K562 (cell line): ENCODE measurements around the gene GPX7. TPM values are rescaled to one million over a fixed set of nuclear protein-coding genes. Genes with fewer than 3 reads are reported as not detected.

Experiments used
- ATAC-seq: fragments of 200-7000 bp; cut with Tn5 transposase; 3 replicates; pipeline ENCODE4 v1.9.1; 2020; ENCODE audit warnings: moderate library complexity
- BruUV-seq: library from RNA; stranded (reverse); fragments of 400-500 nt; replicated peaks from 2 replicates; lab custom pipeline; 2021; lab: Mats Ljungman, UMichigan
- CTCF ChIA-PET: fragments of 300-600 bp; formaldehyde crosslinking; extraction: SDS; loops from one replicate; lab custom pipeline; 2021; ENCODE audit warnings: low intra/inter-chr PET ratio; lab: Yijun Ruan, JAX
- POLR2A ChIA-PET: fragments of 300-600, 350-650 bp; sonication (Branson Sonifier 250); formaldehyde crosslinking; extraction: SDS; loops from one replicate; lab custom pipeline; 2021; ENCODE audit warnings: antibody characterized with exemption, inconsistent platforms; lab: Yijun Ruan, JAX
- DNase-seq, 4 experiments: peaks; one replicate each; pipeline versions ENCODE4 v3.0.0 to v3.0.0-alpha.2; 2011 to 2018; ENCODE audit warnings: low spot score in 3 of 4, mixed read lengths in 3 of 4; ENCODE audit errors: extremely low read depth in 1 of 4
- FAIRE-seq: peaks from 2 replicates; lab custom pipeline; 2011; peaks lifted over from hg19 to GRCh38; lab: Jason Lieb, UNC
- H2AFZ ChIP-seq: 2 replicates; pipeline ENCODE4 v1.6.0; 2011; ENCODE audit warnings: low read depth, low read length, control low read depth, inconsistent platforms
- H3K27ac ChIP-seq: fragments of 200-600 bp; 3 replicates; pipeline ENCODE4 v1.8.0; 2011; ENCODE audit warnings: low read depth, mild to moderate bottlenecking, control low read depth, inconsistent platforms, low read length, moderate library complexity, mixed read lengths; ENCODE audit errors: extremely low read depth
- H3K27me3 ChIP-seq, 2 experiments: fragments of 300-600 bp in 1 of 2; 2 replicates in 1 of 2; 3 replicates in 1 of 2; pipeline versions ENCODE4 v1.6.0 to v1.8.0; 2011; ENCODE audit warnings: inconsistent platforms in 2 of 2, low read length in 2 of 2, mild to moderate bottlenecking in 1 of 2, mixed read lengths in 1 of 2, moderate library complexity in 1 of 2; ENCODE audit not compliant: control insufficient read depth in 2 of 2, insufficient read depth in 2 of 2
- H3K36me3 ChIP-seq: fragments of 300-600 bp; 3 replicates; pipeline ENCODE4 v1.8.0; 2011; ENCODE audit warnings: mild to moderate bottlenecking, low read length, inconsistent platforms; ENCODE audit not compliant: control insufficient read depth, insufficient read depth
- H3K4me1 ChIP-seq, 2 experiments: fragments of 200-600 bp in 1 of 2; replicated peaks in 1 of 2; 2 replicates in 1 of 2; 3 replicates in 1 of 2; pipeline versions ENCODE4 v1.5.1 to v1.8.0; 2011; ENCODE audit warnings: inconsistent platforms in 2 of 2, low read length in 2 of 2, mild to moderate bottlenecking in 1 of 2, mixed read lengths in 1 of 2, moderate library complexity in 1 of 2; ENCODE audit not compliant: control insufficient read depth in 2 of 2, insufficient read depth in 2 of 2
- H3K4me2 ChIP-seq: 2 replicates; pipeline ENCODE4 v1.6.1; 2011; ENCODE audit warnings: low read length, control low read depth, inconsistent platforms, mixed read lengths; ENCODE audit not compliant: insufficient read depth
- H3K4me3 ChIP-seq: fragments of 200-600 bp; sonication (generic), shearing (Covaris generic); 2 replicates; pipeline ENCODE4 v1.5.1; 2016; ENCODE audit warnings: control low read depth, inconsistent platforms
- H3K79me2 ChIP-seq: fragments of 200-600 bp; 3 replicates; pipeline ENCODE4 v1.8.0; 2011; ENCODE audit warnings: low read length, inconsistent platforms; ENCODE audit not compliant: control insufficient read depth, insufficient read depth
- H3K9ac ChIP-seq, 2 experiments: 2 replicates each; pipeline versions ENCODE4 v1.6.0 to v1.6.1; 2011; ENCODE audit warnings: low read depth in 2 of 2, low read length in 2 of 2, control low read depth in 1 of 2, inconsistent platforms in 1 of 2, mild to moderate bottlenecking in 1 of 2, mixed read lengths in 1 of 2; ENCODE audit not compliant: insufficient read depth in 1 of 2
- H3K9me1 ChIP-seq: one replicate; pipeline ENCODE4 v1.6.0; 2011; ENCODE audit warnings: inconsistent platforms, mild to moderate bottlenecking, low read length, moderate library complexity; ENCODE audit not compliant: control insufficient read depth, insufficient read depth
- H3K9me3 ChIP-seq: replicated peaks from 2 replicates; pipeline ENCODE4 v1.5.1; 2011; ENCODE audit warnings: low read depth, low read length, inconsistent platforms; ENCODE audit not compliant: control insufficient read depth, insufficient read depth
- H4K20me1 ChIP-seq: replicated peaks from 2 replicates; pipeline ENCODE4 v1.6.1; 2011; ENCODE audit warnings: low read length, inconsistent platforms, mixed read lengths; ENCODE audit not compliant: control insufficient read depth, insufficient read depth
- BRCA1 ChIP-seq, 2 experiments: fragments of 450-650 bp in 1 of 2; sonication (generic) in 1 of 2; formaldehyde crosslinking in 1 of 2; IDR thresholded peaks; 2 replicates each; pipeline versions ENCODE4 v1.5.0 to v1.6.1; 2017 to 2020; ENCODE audit warnings: mild to moderate bottlenecking in 1 of 2, missing genetic modification reagents in 1 of 2
- DACH1 ChIP-seq: fragments of 450-650 bp; IDR thresholded peaks from 2 replicates; pipeline ENCODE4 v1.6.1; 2018; ENCODE audit not compliant: partially characterized antibody
- FOXA3 ChIP-seq, 2 experiments: fragments of 450-650 bp in 1 of 2; sonication (generic) in 1 of 2; formaldehyde crosslinking; IDR thresholded peaks in 1 of 2; conservative IDR thresholded peaks in 1 of 2; 2 replicates each; pipeline versions ENCODE4 v1.4.0 to v1.8.0; 2020 to 2022; ENCODE audit warnings: mild to moderate bottlenecking in 2 of 2, missing genetic modification reagents in 1 of 2
- HDAC6 ChIP-seq: IDR thresholded peaks from 2 replicates; pipeline ENCODE4 v1.6.1; 2012; ENCODE audit warnings: low read depth, mild to moderate bottlenecking, control low read depth, inconsistent platforms, low read length, moderate library complexity
- MAZ ChIP-seq, 2 experiments: fragments of 450-650 bp in 1 of 2; sonication (generic) in 1 of 2; formaldehyde crosslinking; IDR thresholded peaks in 1 of 2; conservative IDR thresholded peaks in 1 of 2; 2 replicates each; pipeline versions ENCODE4 v1.4.0 to v1.5.0; 2020; ENCODE audit warnings: mild to moderate bottlenecking in 1 of 2, missing genetic modification reagents in 1 of 2
- NR0B1 ChIP-seq: fragments of 450-650 bp; IDR thresholded peaks from one replicate; pipeline ENCODE4 v1.6.1; 2018; ENCODE audit warnings: mild to moderate bottlenecking, moderate library complexity; ENCODE audit not compliant: partially characterized antibody
- SMARCC2 ChIP-seq: fragments of 450-650 bp; IDR thresholded peaks from 2 replicates; pipeline ENCODE4 v1.6.1; 2017; ENCODE audit warnings: antibody characterized with exemption, moderate library complexity, mild to moderate bottlenecking, low read depth
- SNRNP70 ChIP-seq: fragments of 200-400 bp; formaldehyde crosslinking; optimal IDR thresholded peaks from 2 replicates; pipeline ENCODE3; 2017; ENCODE audit warnings: low read depth, low read length
- SP1 ChIP-seq: sonication (generic); formaldehyde crosslinking; IDR thresholded peaks from 2 replicates; pipeline ENCODE4 v1.8.1; 2022; ENCODE audit warnings: mild to moderate bottlenecking, missing genetic modification reagents
- SRSF7 ChIP-seq: fragments of 200-400 bp; formaldehyde crosslinking; optimal IDR thresholded peaks from 2 replicates; pipeline ENCODE3; 2017; ENCODE audit warnings: mild to moderate bottlenecking, low read depth, low read length
- ZBTB12 ChIP-seq: fragments of 250-450 bp; sonication (Bioruptor Pico); IDR thresholded peaks from 2 replicates; pipeline ENCODE4 v1.4.0; 2020
- ZNF121 ChIP-seq: sonication (generic); formaldehyde crosslinking; conservative IDR thresholded peaks from 2 replicates; pipeline ENCODE4 v1.8.0; 2022; ENCODE audit warnings: missing genetic modification reagents
- ZNF174 ChIP-seq: fragments of 250-450 bp; sonication (Bioruptor Pico); IDR thresholded peaks from 2 replicates; pipeline ENCODE4 v1.4.0; 2020; ENCODE audit warnings: mild to moderate bottlenecking
- WGBS: fragments of 100-300 bp; shearing (Covaris generic); methylation state at CpG from one replicate; pipeline ENCODE4 v1.1.6; 2016; ENCODE audit warnings: low coverage, mixed read lengths; ENCODE audit not compliant: insufficient coverage; ENCODE audit errors: missing lambda C conversion rate; 5-methylcytosine and 5-hydroxymethylcytosine counted together
- in situ Hi-C: fragments of 300-500 bp; cut with MboI; formaldehyde crosslinking; loops from 4 replicates; pipeline ENCODE4 v1.15.0; 2018; ENCODE audit warnings: inconsistent platforms, mixed read lengths
- intact Hi-C: fragments of 100-400 bp; cut with micrococcal nuclease; formaldehyde crosslinking; loops from 2 replicates; pipeline ENCODE4 v1.14.2; 2022
- polyA plus RNA-seq, 8 experiments: library from polyadenylated mRNA; depleted of rRNA in 4 of 8; stranded (reverse) in 5 of 8; unstranded in 3 of 8; fragments of >200 nt; fragmentation: Nextera tagmentation in 2 of 8; fragmentation: Illumina TruSeq in 1 of 8; extraction: Ambion mirVana in 2 of 8; extraction: Trizol in 1 of 8; gene quantifications; 2 replicates each; pipeline versions ENCODE4 v1.2.1 to v1.2.3, GENCODE V29; 2011 to 2014; ENCODE audit warnings: inconsistent platforms in 1 of 8, missing spikeins in 1 of 8
- total RNA-seq, 7 experiments: library from RNA; depleted of rRNA in 6 of 7; stranded (reverse); fragments of >200 nt in 6 of 7; fragmentation: Illumina TruSeq in 2 of 7; extraction: Trizol in 2 of 7; gene quantifications; 2 replicates each; pipeline versions ENCODE4 v1.2.1 to v1.2.3, GENCODE V29; 2011 to 2021; ENCODE audit warnings: low replicate concordance in 1 of 7

GPX7 gene
- total and polyA plus RNA-seq, 9 of the 15 experiments (the other 6 are each of a cell fraction or from before 2014, with no cell fraction given): 0.08 TPM; not detected in 8

- CTCF ChIA-PET: no interaction called here
- in situ Hi-C loops: no loop called here
- H3K9me1 ChIP-seq: no peaks in the 10 kb centered on the region
- no peak overlapping the region for H3K4me3 ChIP-seq
- POLR2A ChIA-PET: interaction anchor here (0.7 to 1.1 kb wide), 2 partner anchors 15 to 22 kb away, joined by 3 to 5 read pairs; no protein-coding TSS in a partner anchor
- H2AFZ ChIP-seq: no peak overlapping the region
- no peak overlapping the region for H3K9ac ChIP-seq
- no peaks in the 10 kb centered on the region for H3K36me3 ChIP-seq
- peaks cover 17 to 19% of the 10 kb centered on the region in 2 experiments; a peak in 4 of 5 replicates for H3K4me1 ChIP-seq
- no peaks in the 10 kb centered on the region for H3K27me3 ChIP-seq
- DNase-seq (no peak), ATAC-seq (no peak), FAIRE-seq (no peak)
- H4K20me1 ChIP-seq: no peaks in the 10 kb centered on the region
- no peak overlapping the region for H3K27ac ChIP-seq
- WGBS: 86% methylated on average over 13 of the region's 52 CpGs
- no peaks in the 10 kb centered on the region for H3K9me3 ChIP-seq
- BruUV-seq: no TSS peak
- TF ChIP-seq SP1 (no peak), SRSF7 (no peak)
- no peaks in the 10 kb centered on the region for H3K79me2 ChIP-seq
- no peak overlapping the region for H3K4me2 ChIP-seq
- intact Hi-C loops: no loop called here
Observed at GRCh38 chr1:52633291-52633754, 31.2 kb downstream of the GPX7 start.

- Histone ChIP-seq H4K20me1 (no peaks in the 10 kb centered on the region), H3K9me3 (no peaks in the 10 kb centered on the region), H3K4me3 (no peak overlapping the region), H3K79me2 (no peaks in the 10 kb centered on the region), H2AFZ (no peak overlapping the region), H3K36me3 (no peaks in the 10 kb centered on the region), H3K9ac (no peak overlapping the region), H3K27me3 (no peaks in the 10 kb centered on the region), H3K4me1 (peaks cover 17 to 19% of the 10 kb centered on the region in 2 experiments; a peak in 4 of 5 replicates), H3K27ac (no peak overlapping the region), H3K9me1 (no peaks in the 10 kb centered on the region), H3K4me2 (no peak overlapping the region)
- ChIA-PET CTCF (interaction anchor here (0.5 kb wide), 1 partner anchor 287 kb away, joined by 3 read pairs; no protein-coding TSS in a partner anchor), POLR2A (interaction anchor here (0.6 to 1.1 kb wide), 3 partner anchors 15 to 40 kb away, joined by 3 to 5 read pairs (median 3); no protein-coding TSS in a partner anchor)
- in situ Hi-C loops (no loop called here), intact Hi-C loops (no loop called here)
- no TSS peak for BruUV-seq
- DNase-seq (no peak), FAIRE-seq (no peak), ATAC-seq (no peak)
- WGBS: 26% methylated on average over 4 of the region's 4 CpGs
- no peak for TF ChIP-seq ZNF121 (CRISPR knock-in tag)
- no peak for TF ChIP-seq DACH1
- no peak for TF ChIP-seq ZNF174 (CRISPR knock-in tag)
- TF ChIP-seq BRCA1 (IDR thresholded peaks at IDR 0.05): no peak
- no peak for TF ChIP-seq BRCA1 (CRISPR knock-in tag; IDR thresholded peaks at IDR 0.05)
- TF ChIP-seq ZBTB12 (CRISPR knock-in tag): no peak
- TF ChIP-seq HDAC6: no peak
- no peak for TF ChIP-seq MAZ (CRISPR knock-in tag; conservative IDR thresholded peaks at IDR 0.05 in 1 of 2, IDR thresholded peaks at IDR 0.05 in 1 of 2)
- no peak for TF ChIP-seq FOXA3 (CRISPR knock-in tag; conservative IDR thresholded peaks at IDR 0.05 in 1 of 2, IDR thresholded peaks at IDR 0.05 in 1 of 2)
- TF ChIP-seq SMARCC2: no peak
- TF ChIP-seq SNRNP70: no peak
- TF ChIP-seq NR0B1: no peak
Observed at GRCh38 chr1:52634111-52634510, 31.9 kb downstream of the GPX7 start.
